HepG2 (cell line): ENCODE results near the gene PRDX5. TPM values are rescaled to one million over a fixed set of nuclear protein-coding genes. Genes with fewer than 3 reads are reported as not detected.

Experiments used
- ARNT2 ChIP-seq: sonication (generic); formaldehyde crosslinking; IDR thresholded peaks from 2 replicates; pipeline ENCODE4 v1.8.0; 2022; ENCODE audit warnings: mild to moderate bottlenecking, low read depth, missing genetic modification reagents, moderate library complexity
- CREB1 ChIP-seq, 2 experiments: fragments of 450-650 bp in 1 of 2; IDR thresholded peaks; 2 replicates each; pipeline ENCODE4 v1.6.1; 2016 to 2017; ENCODE audit warnings: control low read depth in 1 of 2, mild to moderate bottlenecking in 1 of 2, missing compliant biosample characterization in 1 of 2, missing genetic modification characterization in 1 of 2
- PCBP1 ChIP-seq: fragments of 200-400 bp; formaldehyde crosslinking; IDR thresholded peaks from 2 replicates; pipeline ENCODE4 v1.6.1; 2017; ENCODE audit warnings: mild to moderate bottlenecking, low read depth, low read length, borderline replicate concordance
- SMARCC2 ChIP-seq: fragments of 450-650 bp; IDR thresholded peaks from 2 replicates; pipeline ENCODE4 v1.6.1; 2017; ENCODE audit warnings: antibody characterized with exemption, mild to moderate bottlenecking
- TAF1 ChIP-seq: sonication (generic); formaldehyde crosslinking; IDR thresholded peaks from 2 replicates; pipeline ENCODE4 v1.4.0; 2020; ENCODE audit warnings: missing genetic modification reagents
- ZNF234 ChIP-seq: sonication (generic); formaldehyde crosslinking; conservative IDR thresholded peaks from 2 replicates; pipeline ENCODE4 v1.5.1; 2020; ENCODE audit warnings: mild to moderate bottlenecking, missing genetic modification reagents
- ZNF333 ChIP-seq: sonication (generic); formaldehyde crosslinking; IDR thresholded peaks from 2 replicates; pipeline ENCODE4 v1.4.0; 2020; ENCODE audit warnings: mild to moderate bottlenecking, missing genetic modification reagents, borderline replicate concordance
- ZNF430 ChIP-seq: sonication (generic); formaldehyde crosslinking; IDR thresholded peaks from 2 replicates; pipeline ENCODE4 v1.9.0; 2021; ENCODE audit warnings: mild to moderate bottlenecking, missing genetic modification reagents
- ZNF746 ChIP-seq: sonication (generic); formaldehyde crosslinking; IDR thresholded peaks from 2 replicates; pipeline ENCODE4 v1.8.0; 2022; ENCODE audit warnings: mild to moderate bottlenecking, missing genetic modification reagents
- ZNF775 ChIP-seq: sonication (generic); formaldehyde crosslinking; IDR thresholded peaks from 2 replicates; pipeline ENCODE4 v1.4.0; 2020; ENCODE audit warnings: missing genetic modification reagents, mild to moderate bottlenecking, moderate library complexity, borderline replicate concordance
- ZNF788 ChIP-seq: sonication (generic); formaldehyde crosslinking; IDR thresholded peaks from 2 replicates; pipeline ENCODE4 v1.5.0; 2020; ENCODE audit warnings: mild to moderate bottlenecking, missing genetic modification reagents, borderline replicate concordance
- polyA plus RNA-seq, 8 experiments: library from polyadenylated mRNA; depleted of rRNA in 3 of 8; stranded (reverse) in 7 of 8; unstranded in 1 of 8; fragments of >200 nt; fragmentation: Illumina TruSeq in 4 of 8; extraction: Trizol in 4 of 8; gene quantifications; 2 replicates each; pipeline versions ENCODE4 v1.2.1 to v1.2.3, GENCODE V29; 2011 to 2016; ENCODE audit warnings: low read depth in 4 of 8, missing spikeins in 1 of 8, mixed read lengths in 1 of 8; ENCODE audit not compliant: insufficient read depth in 1 of 8
- total RNA-seq, 5 experiments: library from RNA; depleted of rRNA; stranded (reverse); fragments of >200 nt; fragmentation: Illumina TruSeq; extraction: Trizol; gene quantifications; 2 replicates each; pipeline ENCODE4 v1.2.3, GENCODE V29; 2016; ENCODE audit warnings: low read depth in 1 of 5
- TF ChIP-seq, protein P1 (sequence below): sonication (generic); formaldehyde crosslinking; IDR thresholded peaks from 2 replicates; pipeline ENCODE4 v1.4.0; 2020; ENCODE audit warnings: missing genetic modification reagents
- TF ChIP-seq, protein P2 (sequence below): sonication (generic); formaldehyde crosslinking; IDR thresholded peaks from 2 replicates; pipeline ENCODE4 v1.4.0; 2020; ENCODE audit warnings: missing genetic modification reagents
- TF ChIP-seq, protein P3 (sequence below): sonication (generic); formaldehyde crosslinking; IDR thresholded peaks from 2 replicates; pipeline ENCODE4 v1.4.0; 2020; ENCODE audit warnings: missing genetic modification reagents
- TF ChIP-seq, protein P4 (sequence below): IDR thresholded peaks from 2 replicates; pipeline ENCODE4 v1.6.1; 2016; ENCODE audit warnings: low read depth, control low read depth
- TF ChIP-seq, protein P5 (sequence below), 2 experiments: sonication (generic) in 1 of 2; formaldehyde crosslinking in 1 of 2; IDR thresholded peaks; 2 replicates each; pipeline versions ENCODE4 v1.6.1 to v1.9.0; 2014 to 2022; ENCODE audit warnings: antibody characterized with exemption in 1 of 2, borderline replicate concordance in 1 of 2, inconsistent platforms in 1 of 2, low read depth in 1 of 2, missing genetic modification reagents in 1 of 2

Gene PRDX5
- total and polyA plus RNA-seq, 2 of the 13 experiments (the other 11 are each of a cell fraction or from before 2014, with no cell fraction given): 215 to 311 TPM

DNA sequence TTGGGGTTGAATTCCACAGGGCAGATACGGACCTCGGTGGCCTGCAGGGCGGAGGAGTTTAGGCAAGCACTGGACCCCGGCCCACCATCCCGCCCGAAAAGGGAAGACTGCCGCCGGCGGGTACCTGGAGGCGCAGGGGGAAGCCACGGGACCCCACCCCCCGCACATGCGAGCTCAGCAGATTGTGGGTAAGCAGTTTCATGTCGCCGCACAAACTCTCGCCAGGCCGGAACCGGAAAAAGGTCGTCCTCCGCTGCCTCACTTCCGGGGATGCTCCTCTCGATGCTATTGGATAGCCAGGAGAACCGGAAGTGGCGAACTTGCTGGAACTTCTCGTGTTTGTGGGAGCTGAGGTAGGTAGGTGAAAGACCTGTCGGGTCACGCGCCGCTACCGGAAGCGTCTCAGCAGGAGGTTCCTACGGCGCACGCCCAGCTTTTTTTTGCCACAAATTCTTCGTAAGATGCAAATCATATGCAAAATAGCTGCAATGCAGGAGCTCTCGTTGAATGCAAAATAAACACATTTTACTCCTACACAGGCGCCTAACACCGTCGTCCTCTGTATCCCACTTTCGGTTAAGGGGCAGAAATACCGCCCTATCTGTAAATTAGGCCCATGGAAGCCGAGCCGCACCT is 478 bp upstream of the PRDX5 start, which contains the start of gene TRMT112 (continued):
- peak; percentile 77; the same call in 1 of the 2 replicates for TF ChIP-seq ZNF430 (CRISPR knock-in tag)
- TF ChIP-seq ZNF746: no peak
- TF ChIP-seq, protein P1, sequence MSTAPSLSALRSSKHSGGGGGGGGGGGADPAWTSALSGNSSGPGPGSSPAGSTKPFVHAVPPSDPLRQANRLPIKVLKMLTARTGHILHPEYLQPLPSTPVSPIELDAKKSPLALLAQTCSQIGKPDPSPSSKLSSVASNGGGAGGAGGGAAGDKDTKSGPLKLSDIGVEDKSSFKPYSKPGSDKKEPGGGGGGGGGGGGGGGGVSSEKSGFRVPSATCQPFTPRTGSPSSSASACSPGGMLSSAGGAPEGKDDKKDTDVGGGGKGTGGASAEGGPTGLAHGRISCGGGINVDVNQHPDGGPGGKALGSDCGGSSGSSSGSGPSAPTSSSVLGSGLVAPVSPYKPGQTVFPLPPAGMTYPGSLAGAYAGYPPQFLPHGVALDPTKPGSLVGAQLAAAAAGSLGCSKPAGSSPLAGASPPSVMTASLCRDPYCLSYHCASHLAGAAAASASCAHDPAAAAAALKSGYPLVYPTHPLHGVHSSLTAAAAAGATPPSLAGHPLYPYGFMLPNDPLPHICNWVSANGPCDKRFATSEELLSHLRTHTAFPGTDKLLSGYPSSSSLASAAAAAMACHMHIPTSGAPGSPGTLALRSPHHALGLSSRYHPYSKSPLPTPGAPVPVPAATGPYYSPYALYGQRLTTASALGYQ: no peak
- TF ChIP-seq ZNF333 (CRISPR knock-in tag): 0 out of 2 replicates have a peak, but pooled peaks have one; percentile 37
- no peak for TF ChIP-seq SMARCC2
- TF ChIP-seq, protein P2, sequence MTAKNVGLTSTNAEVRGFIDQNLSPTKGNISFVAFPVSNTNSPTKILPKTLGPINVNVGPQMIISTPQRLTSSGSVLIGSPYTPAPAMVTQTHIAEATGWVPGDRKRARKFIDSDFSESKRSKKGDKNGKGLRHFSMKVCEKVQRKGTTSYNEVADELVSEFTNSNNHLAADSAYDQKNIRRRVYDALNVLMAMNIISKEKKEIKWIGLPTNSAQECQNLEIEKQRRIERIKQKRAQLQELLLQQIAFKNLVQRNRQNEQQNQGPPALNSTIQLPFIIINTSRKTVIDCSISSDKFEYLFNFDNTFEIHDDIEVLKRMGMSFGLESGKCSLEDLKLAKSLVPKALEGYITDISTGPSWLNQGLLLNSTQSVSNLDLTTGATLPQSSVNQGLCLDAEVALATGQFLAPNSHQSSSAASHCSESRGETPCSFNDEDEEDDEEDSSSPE (CRISPR knock-in tag): peak; percentile 38
- TF ChIP-seq PCBP1: 0 out of 2 replicates have a peak, but pooled peaks have one; percentile 67
- 0 out of 2 replicates have a peak, but pooled peaks have one; percentile 66 for TF ChIP-seq ZNF788 (CRISPR knock-in tag)
- TF ChIP-seq ARNT2: 0 out of 2 replicates have a peak, but pooled peaks have one; percentile 20
- peak; percentile 79 for TF ChIP-seq CREB1 (IDR thresholded peaks at IDR 0.05)
- peak; percentile 96 for TF ChIP-seq CREB1 (CRISPR knock-in tag; IDR thresholded peaks at IDR 0.05)
- TF ChIP-seq ZNF775: no peak
- no peak; the same call in 1 of the 2 replicates for TF ChIP-seq ZNF234 (CRISPR knock-in tag)
- TF ChIP-seq, protein P3, sequence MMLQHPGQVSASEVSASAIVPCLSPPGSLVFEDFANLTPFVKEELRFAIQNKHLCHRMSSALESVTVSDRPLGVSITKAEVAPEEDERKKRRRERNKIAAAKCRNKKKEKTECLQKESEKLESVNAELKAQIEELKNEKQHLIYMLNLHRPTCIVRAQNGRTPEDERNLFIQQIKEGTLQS (CRISPR knock-in tag): 0 out of 2 replicates have a peak, but pooled peaks have one; percentile 21
- peak; percentile 63 for TF ChIP-seq TAF1 (CRISPR knock-in tag)
- TF ChIP-seq, protein P4, sequence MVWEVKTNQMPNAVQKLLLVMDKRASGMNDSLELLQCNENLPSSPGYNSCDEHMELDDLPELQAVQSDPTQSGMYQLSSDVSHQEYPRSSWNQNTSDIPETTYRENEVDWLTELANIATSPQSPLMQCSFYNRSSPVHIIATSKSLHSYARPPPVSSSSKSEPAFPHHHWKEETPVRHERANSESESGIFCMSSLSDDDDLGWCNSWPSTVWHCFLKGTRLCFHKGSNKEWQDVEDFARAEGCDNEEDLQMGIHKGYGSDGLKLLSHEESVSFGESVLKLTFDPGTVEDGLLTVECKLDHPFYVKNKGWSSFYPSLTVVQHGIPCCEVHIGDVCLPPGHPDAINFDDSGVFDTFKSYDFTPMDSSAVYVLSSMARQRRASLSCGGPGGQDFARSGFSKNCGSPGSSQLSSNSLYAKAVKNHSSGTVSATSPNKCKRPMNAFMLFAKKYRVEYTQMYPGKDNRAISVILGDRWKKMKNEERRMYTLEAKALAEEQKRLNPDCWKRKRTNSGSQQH (CRISPR knock-in tag): no peak; the same call in 1 of the 2 replicates
- TF ChIP-seq, protein P5, sequence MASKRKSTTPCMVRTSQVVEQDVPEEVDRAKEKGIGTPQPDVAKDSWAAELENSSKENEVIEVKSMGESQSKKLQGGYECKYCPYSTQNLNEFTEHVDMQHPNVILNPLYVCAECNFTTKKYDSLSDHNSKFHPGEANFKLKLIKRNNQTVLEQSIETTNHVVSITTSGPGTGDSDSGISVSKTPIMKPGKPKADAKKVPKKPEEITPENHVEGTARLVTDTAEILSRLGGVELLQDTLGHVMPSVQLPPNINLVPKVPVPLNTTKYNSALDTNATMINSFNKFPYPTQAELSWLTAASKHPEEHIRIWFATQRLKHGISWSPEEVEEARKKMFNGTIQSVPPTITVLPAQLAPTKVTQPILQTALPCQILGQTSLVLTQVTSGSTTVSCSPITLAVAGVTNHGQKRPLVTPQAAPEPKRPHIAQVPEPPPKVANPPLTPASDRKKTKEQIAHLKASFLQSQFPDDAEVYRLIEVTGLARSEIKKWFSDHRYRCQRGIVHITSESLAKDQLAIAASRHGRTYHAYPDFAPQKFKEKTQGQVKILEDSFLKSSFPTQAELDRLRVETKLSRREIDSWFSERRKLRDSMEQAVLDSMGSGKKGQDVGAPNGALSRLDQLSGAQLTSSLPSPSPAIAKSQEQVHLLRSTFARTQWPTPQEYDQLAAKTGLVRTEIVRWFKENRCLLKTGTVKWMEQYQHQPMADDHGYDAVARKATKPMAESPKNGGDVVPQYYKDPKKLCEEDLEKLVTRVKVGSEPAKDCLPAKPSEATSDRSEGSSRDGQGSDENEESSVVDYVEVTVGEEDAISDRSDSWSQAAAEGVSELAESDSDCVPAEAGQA (IDR thresholded peaks at IDR 0.05; ENCODE audit: low read depth): peak; percentile 58
- TF ChIP-seq, protein P5 (CRISPR knock-in tag; IDR thresholded peaks at IDR 0.05; ENCODE audit: borderline replicate concordance): no peak
